CD1c-positive myeloid dendritic cell (primary cell): ENCODE data around the gene TMEM88.

Experiments
- DNase-seq: peaks from one replicate; pipeline ENCODE4 v3.0.0-alpha.2; 2016; ENCODE audit errors: extremely low spot score

Gene TMEM88

GRCh38 chr17:7843536-7844291 lies 11.2 kb upstream of the TMEM88 start:
- DNase-seq, result peak; percentile 98

- DNase-seq, result peak; percentile 97
These were observed 10.3 kb upstream of the TMEM88 start for GRCh38 chr17:7844292-7845154.

DNA sequence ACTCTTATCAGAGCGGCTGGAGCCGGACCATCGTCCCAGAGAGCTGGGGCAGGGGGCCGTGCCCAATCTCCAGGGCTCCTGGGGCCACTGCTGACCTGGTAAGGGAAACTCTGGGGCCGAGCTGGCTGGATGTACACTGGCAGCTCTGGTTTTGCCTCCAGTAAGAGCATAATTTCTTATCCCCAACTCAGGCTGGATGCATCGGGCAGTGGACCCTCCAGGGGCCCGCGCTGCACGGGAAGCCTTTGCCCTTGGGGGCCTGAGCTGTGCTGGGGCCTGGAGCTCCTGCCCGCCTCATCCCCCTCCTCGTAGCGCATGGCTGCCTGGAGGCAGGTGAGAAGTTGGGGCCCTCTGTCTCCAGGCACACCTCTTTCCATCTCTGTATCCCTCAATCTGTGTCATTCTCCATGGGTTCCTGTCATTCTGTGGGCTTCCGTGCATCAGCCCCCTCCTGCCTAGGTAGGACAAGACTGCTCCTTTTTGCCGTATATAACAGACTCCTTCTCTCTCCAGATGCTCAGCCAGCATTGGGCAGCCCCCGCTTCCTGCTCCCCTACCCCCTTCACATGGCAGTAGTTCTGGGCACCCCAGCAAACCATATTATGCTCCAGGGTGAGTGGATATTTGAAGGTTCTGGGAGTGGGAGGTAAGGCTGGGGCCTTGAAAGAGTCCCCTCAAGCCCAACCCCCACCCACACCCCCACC lies 9.4 kb upstream of the TMEM88 start:
- DNase-seq, result no peak

GRCh38 chr17:7846063-7846735 lies 8.7 kb upstream of the TMEM88 start:
- DNase-seq, result no peak

DNA sequence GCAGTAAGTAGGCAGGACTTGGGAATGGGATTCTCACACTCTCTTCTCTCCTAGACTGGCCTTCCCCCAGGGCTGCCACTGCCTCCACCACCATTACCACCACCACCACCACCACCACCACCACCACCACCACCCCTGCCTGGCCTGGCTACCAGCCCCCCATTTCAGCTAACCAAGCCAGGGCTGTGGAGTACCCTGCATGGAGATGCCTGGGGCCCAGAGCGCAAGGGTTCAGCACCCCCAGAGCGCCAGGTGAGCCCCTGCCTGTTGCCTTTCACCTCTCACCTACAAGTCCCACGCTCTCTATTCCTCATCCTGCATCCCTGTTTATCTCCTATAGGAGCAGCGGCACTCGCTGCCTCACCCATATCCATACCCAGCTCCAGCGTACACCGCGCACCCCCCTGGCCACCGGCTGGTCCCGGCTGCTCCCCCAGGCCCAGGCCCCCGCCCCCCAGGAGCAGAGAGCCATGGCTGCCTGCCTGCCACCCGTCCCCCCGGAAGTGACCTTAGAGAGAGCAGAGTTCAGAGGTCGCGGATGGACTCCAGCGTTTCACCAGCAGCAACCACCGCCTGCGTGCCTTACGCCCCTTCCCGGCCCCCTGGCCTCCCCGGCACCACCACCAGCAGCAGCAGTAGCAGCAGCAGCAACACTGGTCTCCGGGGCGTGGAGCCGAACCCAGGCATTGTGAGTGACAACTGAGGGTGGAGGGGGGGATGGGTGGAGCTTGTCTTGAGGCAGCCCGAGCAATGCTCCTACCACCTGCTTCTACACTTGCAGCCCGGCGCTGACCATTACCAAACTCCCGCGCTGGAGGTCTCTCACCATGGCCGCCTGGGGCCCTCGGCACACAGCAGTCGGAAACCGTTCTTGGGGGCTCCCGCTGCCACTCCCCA lies 7.9 kb upstream of the TMEM88 start:
- no peak for DNase-seq

GRCh38 chr17:7848131-7848579 lies 6.7 kb upstream of the TMEM88 start:
- DNase-seq, result no peak

GRCh38 chr17:7848739-7849129 lies 6.1 kb upstream of the TMEM88 start:
- no peak for DNase-seq

DNA sequence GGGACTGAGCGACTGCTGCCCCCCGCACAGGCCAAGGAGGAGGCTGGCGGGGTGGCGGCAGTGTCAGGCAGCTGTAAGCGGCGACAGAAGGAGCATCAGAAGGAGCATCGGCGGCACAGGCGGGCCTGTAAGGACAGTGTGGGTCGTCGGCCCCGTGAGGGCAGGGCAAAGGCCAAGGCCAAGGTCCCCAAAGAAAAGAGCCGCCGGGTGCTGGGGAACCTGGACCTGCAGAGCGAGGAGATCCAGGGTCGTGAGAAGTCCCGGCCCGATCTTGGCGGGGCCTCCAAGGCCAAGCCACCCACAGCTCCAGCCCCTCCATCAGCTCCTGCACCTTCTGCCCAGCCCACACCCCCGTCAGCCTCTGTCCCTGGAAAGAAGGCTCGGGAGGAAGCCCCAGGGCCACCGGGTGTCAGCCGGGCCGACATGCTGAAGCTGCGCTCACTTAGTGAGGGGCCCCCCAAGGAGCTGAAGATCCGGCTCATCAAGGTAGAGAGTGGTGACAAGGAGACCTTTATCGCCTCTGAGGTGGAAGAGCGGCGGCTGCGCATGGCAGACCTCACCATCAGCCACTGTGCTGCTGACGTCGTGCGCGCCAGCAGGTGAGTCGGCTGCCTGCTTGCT lies 5.6 kb upstream of the TMEM88 start:
- no peak for DNase-seq

DNA sequence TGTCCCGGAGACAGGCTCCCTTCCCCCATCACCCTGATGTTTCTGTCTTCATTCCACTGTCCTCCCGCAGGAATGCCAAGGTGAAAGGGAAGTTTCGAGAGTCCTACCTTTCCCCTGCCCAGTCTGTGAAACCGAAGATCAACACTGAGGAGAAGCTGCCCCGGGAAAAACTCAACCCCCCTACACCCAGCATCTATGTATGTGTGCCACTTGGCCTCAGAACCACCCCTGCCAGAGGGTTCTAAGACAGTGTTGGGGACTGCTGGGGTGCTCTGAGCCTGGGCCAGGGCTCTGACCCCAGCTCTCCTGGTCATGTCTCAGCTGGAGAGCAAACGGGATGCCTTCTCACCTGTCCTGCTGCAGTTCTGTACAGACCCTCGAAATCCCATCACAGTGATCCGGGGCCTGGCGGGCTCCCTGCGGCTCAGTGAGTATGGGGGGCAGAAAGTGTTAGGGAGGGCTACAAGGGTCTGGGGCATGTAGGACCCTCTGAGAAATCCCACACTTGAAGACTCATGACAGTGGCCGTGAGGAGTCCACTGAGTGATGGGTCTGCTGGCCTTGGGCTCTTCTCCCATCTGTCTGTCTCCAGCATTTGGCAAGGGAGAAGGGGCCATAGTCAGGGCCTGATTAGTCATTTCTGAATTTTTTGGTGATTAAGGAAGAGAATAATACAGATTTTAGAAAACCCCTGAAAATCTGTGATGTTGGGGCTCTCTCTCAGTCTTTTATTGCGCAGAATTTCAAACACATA lies 4.9 kb upstream of the TMEM88 start:
- no peak for DNase-seq

- DNase-seq, result no peak
These were observed 4.0 kb upstream of the TMEM88 start for GRCh38 chr17:7850701-7851437.

DNA sequence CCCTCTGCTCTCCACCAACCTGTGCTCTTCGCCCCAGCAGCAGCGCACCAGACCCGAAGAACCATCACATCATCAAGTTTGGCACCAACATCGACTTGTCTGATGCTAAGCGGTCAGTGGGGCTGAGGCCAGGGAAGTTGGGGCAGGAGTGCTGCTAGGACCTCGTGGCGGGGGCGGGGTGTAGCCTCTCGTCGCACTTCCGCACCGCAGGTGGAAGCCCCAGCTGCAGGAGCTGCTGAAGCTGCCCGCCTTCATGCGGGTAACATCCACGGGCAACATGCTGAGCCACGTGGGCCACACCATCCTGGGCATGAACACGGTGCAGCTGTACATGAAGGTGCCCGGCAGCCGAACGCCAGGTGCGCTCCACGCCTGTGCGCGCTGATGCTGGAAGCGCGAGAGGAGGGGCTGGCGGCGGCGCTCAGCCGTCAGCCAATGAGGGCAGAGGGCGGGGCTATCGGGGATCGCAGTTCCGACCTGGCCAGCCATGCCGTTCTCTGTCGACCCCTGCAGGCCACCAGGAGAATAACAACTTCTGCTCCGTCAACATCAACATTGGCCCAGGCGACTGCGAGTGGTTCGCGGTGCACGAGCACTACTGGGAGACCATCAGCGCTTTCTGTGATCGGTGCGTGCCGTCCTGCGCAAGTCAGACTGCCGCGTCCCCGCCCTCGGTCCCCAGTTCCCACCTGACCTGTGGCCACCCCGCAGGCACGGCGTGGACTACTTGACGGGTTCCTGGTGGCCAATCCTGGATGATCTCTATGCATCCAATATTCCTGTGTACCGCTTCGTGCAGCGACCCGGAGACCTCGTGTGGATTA lies 3.2 kb upstream of the TMEM88 start:
- peak; percentile 94 for DNase-seq

DNA sequence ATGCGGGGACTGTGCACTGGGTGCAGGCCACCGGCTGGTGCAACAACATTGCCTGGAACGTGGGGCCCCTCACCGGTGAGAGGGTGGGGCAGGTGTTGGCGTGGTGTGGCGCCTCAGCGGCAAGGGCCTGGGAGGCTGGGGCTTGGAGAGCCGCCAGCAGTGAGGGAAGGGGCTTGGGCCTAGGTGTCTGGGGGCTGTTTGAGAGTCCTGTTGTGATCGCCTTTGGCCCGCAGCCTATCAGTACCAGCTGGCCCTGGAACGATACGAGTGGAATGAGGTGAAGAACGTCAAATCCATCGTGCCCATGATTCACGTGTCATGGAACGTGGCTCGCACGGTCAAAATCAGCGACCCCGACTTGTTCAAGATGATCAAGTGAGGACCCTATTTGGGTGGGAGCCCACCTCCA lies 2.6 kb upstream of the TMEM88 start:
- no peak for DNase-seq

GRCh38 chr17:7852919-7853690 lies 1.8 kb upstream of the TMEM88 start:
- no peak for DNase-seq

DNA sequence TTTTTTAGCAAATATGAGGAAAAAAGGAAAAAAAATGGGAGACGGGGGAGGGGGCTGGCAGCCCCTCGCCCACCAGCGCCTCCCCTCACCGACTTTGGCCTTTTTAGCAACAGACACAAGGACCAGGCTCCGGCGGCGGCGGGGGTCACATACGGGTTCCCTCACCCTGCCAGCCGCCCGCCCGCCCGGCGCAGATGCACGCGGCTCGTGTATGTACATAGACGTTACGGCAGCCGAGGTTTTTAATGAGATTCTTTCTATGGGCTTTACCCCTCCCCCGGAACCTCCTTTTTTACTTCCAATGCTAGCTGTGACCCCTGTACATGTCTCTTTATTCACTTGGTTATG lies 1.2 kb upstream of the TMEM88 start:
- no peak for DNase-seq

- DNase-seq, result no peak
These were observed 638 bp upstream of the TMEM88 start for GRCh38 chr17:7854078-7854777.

DNA sequence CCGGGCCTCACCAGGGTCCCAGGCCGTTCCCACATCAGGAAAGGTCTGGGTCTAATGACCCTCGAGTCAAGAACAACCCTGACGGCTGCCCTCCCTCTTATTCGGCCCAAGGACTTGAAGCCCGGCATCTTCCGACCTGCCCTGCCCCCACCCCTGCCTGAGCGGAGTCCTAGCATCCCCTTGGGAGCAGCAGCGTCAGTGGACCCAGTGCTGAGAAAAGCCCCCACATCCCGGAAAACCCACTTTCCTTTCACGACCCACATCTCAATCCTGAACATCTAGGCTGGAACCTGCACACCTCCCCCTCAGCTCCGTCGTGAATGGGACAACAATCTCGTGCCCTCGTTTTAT lies 769 bp downstream of the TMEM88 start:
- no peak for DNase-seq
